Body of pancreas (tissue), 4 donors: ENCODE measurements around the gene FLOT1. TPM values are rescaled to one million over a fixed set of nuclear protein-coding genes. Genes with fewer than 3 reads are reported as not detected.

Source experiments
- ATAC-seq: fragments of 150-250 bp; one replicate; pipeline ENCODE4 v1.9.1; 2016
- DNase-seq, 4 donors: peaks; one replicate each; pipeline ENCODE4 v3.0.0-alpha.2; 2019
- H3K27ac ChIP-seq, 4 donors: fragments of 200-600 bp; sonication (generic); 1 replicate in 3 of 4; 2 replicates in 1 of 4; pipeline versions ENCODE4 v1.5.1 to v1.6.1; 2016 to 2019; ENCODE audit warnings: mild to moderate bottlenecking in 1 of 4, mixed read lengths in 1 of 4, moderate library complexity in 1 of 4
- H3K27me3 ChIP-seq, 2 donors: fragments of 200-600 bp; sonication (generic); one replicate each; pipeline ENCODE4 v1.6.0; 2016; ENCODE audit warnings: mild to moderate bottlenecking in 1 of 2
- H3K36me3 ChIP-seq, 2 donors: fragments of 200-600 bp; sonication (generic); replicated peaks in 1 of 2; 2 replicates each; pipeline ENCODE4 v1.5.1; 2016; ENCODE audit warnings: low read depth in 2 of 2; ENCODE audit not compliant: insufficient read depth in 1 of 2
- H3K4me1 ChIP-seq: fragments of 200-600 bp; sonication (generic); one replicate; pipeline ENCODE4 v1.6.0; 2016
- H3K4me3 ChIP-seq, 2 donors: fragments of 200-600 bp; sonication (generic); 1 replicate in 1 of 2; 2 replicates in 1 of 2; pipeline ENCODE4 v1.5.1; 2016 to 2019
- H3K9me3 ChIP-seq, 3 donors: fragments of 200-600 bp; sonication (generic); 1 replicate in 2 of 3; 2 replicates in 1 of 3; pipeline ENCODE4 v1.5.1; 2016
- POLR2A ChIP-seq, 3 donors: fragments of 450-650 bp; IDR thresholded peaks; one replicate each; pipeline ENCODE4 v1.6.1; 2016; ENCODE audit warnings: antibody characterized with exemption in 3 of 3, mild to moderate bottlenecking in 2 of 3
- WGBS, 2 donors: methylation state at CpG; one replicate each; pipeline ENCODE4 v1.1.5; 2017; 5-methylcytosine and 5-hydroxymethylcytosine counted together
- intact Hi-C: fragments of 100-400 bp; cut with DNase I; formaldehyde crosslinking; loops from one replicate; pipeline ENCODE4 v1.15.1; 2023
- total RNA-seq, 2 donors: library from RNA; depleted of rRNA; stranded (reverse); fragments of >200 nt; gene quantifications; one replicate each; pipeline ENCODE4 v1.1.0, GENCODE V29; 2016
- TF ChIP-seq, protein P1 (sequence below), 7 experiments: fragments of 450-650 bp in 4 of 7; fragments of 200-600 bp in 3 of 7; sonication (generic) in 3 of 7; IDR thresholded peaks; one replicate each; pipeline ENCODE4 v1.5.1; 2016 to 2019; ENCODE audit warnings: antibody characterized with exemption in 7 of 7

Gene FLOT1
- total RNA-seq, 2 donors from 2014 or later = 70.0 to 82.4 TPM

- ATAC-seq = peak; percentile 26
- H3K27me3 ChIP-seq = no peaks in the 10 kb centered on the region
- H3K27ac ChIP-seq = peak overlapping the region; percentile 82 to 97 (median 94)
- H3K4me1 ChIP-seq = peaks cover 70% of the 10 kb centered on the region
- intact Hi-C loops = no loop called here
- no peak for TF ChIP-seq POLR2A (IDR thresholded peaks at IDR 0.05)
- no peaks in the 10 kb centered on the region for H3K36me3 ChIP-seq
- H3K4me3 ChIP-seq = no peak overlapping the region
- DNase-seq = no peak
- no peaks in the 10 kb centered on the region for H3K9me3 ChIP-seq
These were observed 7.8 kb upstream of the FLOT1 start for GRCh38 chr6:30750379-30750668.

DNA sequence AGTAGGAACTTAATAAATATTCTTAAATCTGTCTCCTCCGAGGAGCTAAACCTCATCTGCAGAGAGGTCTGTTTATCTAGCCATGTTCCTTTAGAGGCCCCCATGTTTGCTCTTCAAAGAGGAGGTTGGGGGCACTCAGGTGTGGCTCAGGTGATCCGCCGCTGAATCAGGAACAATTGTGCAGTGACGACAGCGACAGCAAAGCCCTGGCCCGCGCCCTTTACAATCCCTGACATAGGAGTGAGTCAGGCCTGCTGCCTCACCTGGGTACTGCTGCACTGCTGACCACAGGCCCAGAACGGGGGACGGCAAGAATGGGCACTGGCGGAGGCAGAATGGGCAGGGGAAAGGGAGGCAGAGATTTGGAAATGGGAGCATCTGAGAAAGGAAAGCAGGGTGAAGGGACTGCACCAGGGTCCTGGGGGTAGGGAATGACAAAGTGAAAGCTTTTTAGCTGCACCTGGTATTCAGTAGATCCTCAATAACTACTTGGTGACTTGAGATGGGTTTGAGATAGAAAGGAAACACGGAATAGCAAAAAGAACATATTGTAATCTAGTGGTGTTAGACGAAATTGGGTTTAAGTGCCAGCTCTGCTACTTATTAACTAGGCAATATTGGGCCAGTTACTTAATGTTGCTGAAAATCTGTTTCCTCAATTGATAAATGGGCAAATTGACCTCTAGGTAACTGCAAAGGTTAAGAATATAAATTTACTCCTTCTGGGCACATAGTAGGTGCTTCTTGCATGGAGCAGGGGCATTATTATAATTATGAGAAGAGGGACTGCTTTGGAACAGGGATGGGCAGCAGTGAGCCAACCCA is 7.3 kb upstream of the FLOT1 start:
- ATAC-seq (peak; percentile 72), DNase-seq (peak; percentile 74 to 88 (median 84))
- WGBS, 2 donors = 12 to 25% methylated on average over 12 of the region's 12 CpGs
- no peak overlapping the region for H3K4me3 ChIP-seq
- no peaks in the 10 kb centered on the region for H3K36me3 ChIP-seq
- peaks cover 76% of the 10 kb centered on the region for H3K4me1 ChIP-seq
- H3K27ac ChIP-seq = peak overlapping the region; percentile 82 to 97 (median 94)
- no peaks in the 10 kb centered on the region for H3K9me3 ChIP-seq
- H3K27me3 ChIP-seq = no peaks in the 10 kb centered on the region
- TF ChIP-seq POLR2A (IDR thresholded peaks at IDR 0.05) = peak in 2 of 3 donors; percentile 62 to 74
- TF ChIP-seq, protein P1, sequence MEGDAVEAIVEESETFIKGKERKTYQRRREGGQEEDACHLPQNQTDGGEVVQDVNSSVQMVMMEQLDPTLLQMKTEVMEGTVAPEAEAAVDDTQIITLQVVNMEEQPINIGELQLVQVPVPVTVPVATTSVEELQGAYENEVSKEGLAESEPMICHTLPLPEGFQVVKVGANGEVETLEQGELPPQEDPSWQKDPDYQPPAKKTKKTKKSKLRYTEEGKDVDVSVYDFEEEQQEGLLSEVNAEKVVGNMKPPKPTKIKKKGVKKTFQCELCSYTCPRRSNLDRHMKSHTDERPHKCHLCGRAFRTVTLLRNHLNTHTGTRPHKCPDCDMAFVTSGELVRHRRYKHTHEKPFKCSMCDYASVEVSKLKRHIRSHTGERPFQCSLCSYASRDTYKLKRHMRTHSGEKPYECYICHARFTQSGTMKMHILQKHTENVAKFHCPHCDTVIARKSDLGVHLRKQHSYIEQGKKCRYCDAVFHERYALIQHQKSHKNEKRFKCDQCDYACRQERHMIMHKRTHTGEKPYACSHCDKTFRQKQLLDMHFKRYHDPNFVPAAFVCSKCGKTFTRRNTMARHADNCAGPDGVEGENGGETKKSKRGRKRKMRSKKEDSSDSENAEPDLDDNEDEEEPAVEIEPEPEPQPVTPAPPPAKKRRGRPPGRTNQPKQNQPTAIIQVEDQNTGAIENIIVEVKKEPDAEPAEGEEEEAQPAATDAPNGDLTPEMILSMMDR (IDR thresholded peaks at IDR 0.05) = peak in 4 of 7 experiments; percentile 15 to 34 (median 27)
- intact Hi-C loops = no loop called here

DNA sequence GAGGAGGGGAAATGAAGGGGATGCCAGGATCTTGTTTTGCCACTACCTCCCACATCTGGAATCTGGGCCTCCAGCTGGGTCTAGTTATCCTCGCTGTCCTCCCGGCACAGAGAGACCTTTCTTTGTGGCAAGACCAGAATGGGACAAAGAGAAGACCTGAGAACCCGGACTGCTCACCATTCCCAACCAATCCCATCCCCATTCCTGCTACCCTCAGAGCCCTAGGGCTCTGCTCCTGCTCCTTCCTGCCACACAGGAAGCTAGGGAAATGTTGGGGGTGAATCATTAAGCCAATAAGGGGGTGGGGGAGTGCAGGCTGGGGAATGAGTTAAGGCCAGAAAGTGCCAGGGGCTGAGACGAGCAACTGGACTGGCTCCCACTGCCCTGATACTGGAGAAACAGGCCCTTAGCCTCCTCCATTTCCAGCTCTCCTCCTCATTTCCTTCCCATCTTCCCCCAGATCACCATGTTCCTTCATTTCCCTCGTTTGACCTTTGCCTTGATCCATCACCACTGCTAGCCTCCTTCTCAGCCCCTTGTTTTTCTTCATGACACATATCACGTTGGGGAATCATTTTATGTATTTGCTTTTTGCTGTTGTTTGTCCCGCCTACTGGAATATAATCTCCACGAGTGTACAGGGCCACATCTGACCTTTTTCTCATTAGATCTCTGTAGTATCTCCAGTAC is 6.5 kb upstream of the FLOT1 start:
- H3K27ac ChIP-seq = peak overlapping the region; percentile 82 to 97 (median 94)

DNA sequence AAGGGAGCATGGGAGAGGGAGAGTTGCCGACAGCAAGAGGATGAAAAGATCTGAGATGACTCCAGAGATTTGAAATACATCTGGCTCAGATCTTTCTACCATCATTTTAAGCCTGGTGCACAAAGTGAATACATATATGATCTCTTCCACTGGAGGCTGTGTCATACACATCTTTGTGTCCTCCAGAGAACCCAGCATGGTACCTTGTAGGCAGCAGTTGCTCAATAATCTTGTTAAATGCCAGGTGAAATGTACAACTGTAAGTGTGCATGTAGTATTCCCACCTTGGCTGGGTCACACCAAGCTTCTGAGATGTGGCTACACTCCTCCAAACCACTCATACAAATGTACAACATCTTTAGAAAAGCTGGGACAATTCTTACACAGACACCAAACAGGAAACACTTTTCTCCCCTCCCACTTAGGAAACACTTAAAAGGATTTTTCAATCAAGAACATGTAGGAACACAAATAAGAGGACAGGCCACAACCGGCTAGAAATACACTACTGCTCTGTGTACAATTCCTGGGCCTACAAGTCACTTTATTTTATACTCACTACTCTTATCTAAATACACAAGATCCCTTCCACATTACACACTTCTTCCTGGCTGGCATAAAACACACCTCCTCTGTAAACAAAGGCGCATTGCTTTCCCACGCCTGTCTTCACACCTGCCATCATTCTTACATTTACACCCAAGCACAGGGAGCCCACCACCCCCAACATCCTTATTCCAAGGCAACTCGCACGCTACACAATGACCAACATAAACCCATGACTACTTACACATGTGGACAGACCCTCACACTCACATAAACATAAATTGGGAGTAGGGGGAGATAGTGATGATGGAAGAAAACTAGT is 5.6 kb upstream of the FLOT1 start:
- Histone ChIP-seq H3K27ac (peak overlapping the region; percentile 82 to 97 (median 94)), H3K36me3 (no peaks in the 10 kb centered on the region), H3K4me3 (no peak overlapping the region), H3K9me3 (no peaks in the 10 kb centered on the region), H3K27me3 (no peaks in the 10 kb centered on the region), H3K4me1 (peaks cover 78% of the 10 kb centered on the region)
- intact Hi-C loops = no loop called here
- WGBS, 2 donors = 39 to 43% methylated on average over 6 of the region's 6 CpGs
- DNase-seq (peak in 1 of 4 donors; percentile 49), ATAC-seq (no peak)
- TF ChIP-seq, protein P1 (IDR thresholded peaks at IDR 0.05) = no peak
- peak in 1 of 3 donors; percentile 17 for TF ChIP-seq POLR2A (IDR thresholded peaks at IDR 0.05)

More for the DNA sequence above, 6.5 kb upstream of the FLOT1 start:
- intact Hi-C loops = no loop called here
- Histone ChIP-seq H3K4me3 (no peak overlapping the region), H3K9me3 (no peaks in the 10 kb centered on the region), H3K4me1 (peaks cover 80% of the 10 kb centered on the region), H3K36me3 (no peaks in the 10 kb centered on the region), H3K27me3 (no peaks in the 10 kb centered on the region)
- 30 to 32% methylated on average over 8 of the region's 8 CpGs for WGBS, 2 donors
- peak in 3 of 4 donors; percentile 52 to 72 (median 54) for DNase-seq
- ATAC-seq = peak; percentile 5
- TF ChIP-seq POLR2A (IDR thresholded peaks at IDR 0.05) = no peak
- TF ChIP-seq, protein P1 (IDR thresholded peaks at IDR 0.05) = no peak

DNA sequence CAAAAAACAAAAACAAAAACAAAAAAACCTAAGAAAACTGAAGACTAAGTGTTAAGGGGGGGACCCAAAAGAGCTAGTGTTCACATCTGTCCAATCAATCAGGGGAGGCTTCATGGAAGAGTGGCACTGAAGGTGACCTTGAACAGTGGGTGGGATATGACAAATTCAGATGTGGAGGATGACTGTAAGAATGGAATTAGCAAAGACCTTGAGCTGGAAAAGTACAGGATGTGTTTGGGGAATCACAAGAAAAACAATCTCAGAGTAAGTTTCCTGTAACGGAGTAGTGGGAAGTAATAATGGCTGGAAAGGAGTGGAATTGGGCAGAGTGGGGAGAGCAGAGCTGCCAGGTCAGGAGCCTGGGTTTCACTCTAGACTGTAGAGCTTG is 4.8 kb upstream of the FLOT1 start:
- intact Hi-C loops = no loop called here
- no peaks in the 10 kb centered on the region for H3K36me3 ChIP-seq
- H3K9me3 ChIP-seq = no peaks in the 10 kb centered on the region
- peak overlapping the region; percentile 82 to 97 (median 94) for H3K27ac ChIP-seq
- no peaks in the 10 kb centered on the region for H3K27me3 ChIP-seq
- H3K4me3 ChIP-seq = no peak overlapping the region
- 85 to 96% methylated on average over 1 of the region's 1 CpG for WGBS, 2 donors
- peaks cover 69% of the 10 kb centered on the region for H3K4me1 ChIP-seq
- TF ChIP-seq POLR2A (IDR thresholded peaks at IDR 0.05) = no peak
- TF ChIP-seq, protein P1 (IDR thresholded peaks at IDR 0.05) = no peak
- DNase-seq = no peak
- ATAC-seq = no peak
